Peyer's patch (tissue), 4 donors: Measurements from ENCODE around the gene ROBO1. TPM values are rescaled to one million over a fixed set of nuclear protein-coding genes. Genes with fewer than 3 reads are reported as not detected.

Experiments used
- DNase-seq, 3 donors: peaks; one replicate each; pipeline ENCODE4 v3.0.0-alpha.2; 2017 to 2019
- H3K27ac ChIP-seq, 4 donors: fragments of 200-600 bp; sonication (generic); one replicate each; pipeline ENCODE4 v1.5.1; 2016 to 2019
- H3K27me3 ChIP-seq, 2 donors: fragments of 200-600 bp; sonication (generic); one replicate each; pipeline ENCODE4 v1.5.1; 2019
- H3K36me3 ChIP-seq, 3 donors: fragments of 200-600 bp; sonication (generic); one replicate each; pipeline ENCODE4 v1.5.1; 2016 to 2019
- H3K4me1 ChIP-seq, 4 donors: fragments of 200-600 bp; sonication (generic); one replicate each; pipeline ENCODE4 v1.5.1; 2016 to 2019
- H3K4me3 ChIP-seq, 4 donors: fragments of 200-600 bp; sonication (generic); 1 replicate in 3 of 4; 2 replicates in 1 of 4; pipeline ENCODE4 v1.5.1; 2016 to 2019; ENCODE audit warnings: mild to moderate bottlenecking in 1 of 4
- H3K9me3 ChIP-seq, 4 donors: fragments of 200-600 bp; sonication (generic); one replicate each; pipeline ENCODE4 v1.5.1; 2016 to 2019; ENCODE audit warnings: mild to moderate bottlenecking in 1 of 4
- POLR2A ChIP-seq, 2 donors: fragments of 450-650 bp; IDR thresholded peaks; one replicate each; pipeline ENCODE4 v1.5.1; 2017; ENCODE audit warnings: antibody characterized with exemption in 2 of 2, mild to moderate bottlenecking in 2 of 2, moderate library complexity in 2 of 2
- total RNA-seq, 4 donors: library from RNA; depleted of rRNA; stranded (reverse); fragments of >200 nt; gene quantifications; one replicate each; pipeline ENCODE4 v1.1.0, GENCODE V29; 2016
- TF ChIP-seq, protein P1 (sequence below), 6 experiments: fragments of 450-650 bp in 4 of 6; fragments of 200-600 bp in 2 of 6; sonication (generic) in 1 of 6; IDR thresholded peaks; one replicate each; pipeline ENCODE4 v1.5.1; 2017 to 2019; ENCODE audit warnings: antibody characterized with exemption in 6 of 6, mild to moderate bottlenecking in 3 of 6, moderate library complexity in 1 of 6

Gene ROBO1
- total RNA-seq, 4 donors from 2014 or later = 9.5 to 41.3 (median 24.2) TPM

DNA sequence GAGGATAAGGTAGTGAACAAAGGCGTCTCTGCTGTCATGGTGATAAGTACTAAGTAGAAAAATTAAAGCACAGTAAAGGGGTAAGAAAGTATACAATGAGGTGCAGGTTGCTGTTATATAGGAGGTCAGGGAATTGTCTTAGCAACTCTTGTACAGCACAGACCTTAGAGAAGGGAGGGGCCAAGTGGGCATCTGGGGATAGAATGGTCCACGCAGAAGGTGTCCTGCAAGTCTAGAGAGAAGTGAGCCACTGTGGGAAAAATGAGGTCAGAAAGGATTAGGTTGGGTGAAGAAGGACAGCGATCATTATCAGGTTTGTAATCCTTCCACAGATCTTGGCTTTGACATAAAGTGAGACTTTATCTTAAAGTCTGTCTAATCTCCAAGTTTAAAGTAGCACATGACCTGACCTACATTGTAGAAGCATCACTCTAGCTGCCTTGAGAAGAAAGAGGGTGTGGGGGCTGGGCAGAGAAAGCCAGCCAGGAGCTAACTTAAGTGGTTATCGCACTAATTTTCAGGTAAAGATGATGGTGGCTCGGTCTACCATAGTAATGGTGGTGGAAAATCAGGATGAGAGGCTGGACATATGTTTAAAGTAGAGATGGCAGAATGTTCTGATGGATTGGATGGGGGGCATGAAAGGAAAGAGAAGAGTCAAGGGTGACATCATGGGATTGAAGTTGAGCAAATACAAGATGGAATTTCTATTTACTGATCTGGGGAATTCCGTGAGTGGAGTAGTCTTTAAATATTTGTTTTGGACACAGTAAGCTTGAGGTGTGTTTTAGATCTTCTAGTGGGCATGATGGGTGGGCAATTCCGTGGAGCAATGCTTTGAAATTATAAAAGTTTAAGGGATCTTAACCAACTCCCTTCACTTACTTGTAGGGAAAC lies 919.2 kb downstream of the ROBO1 start:
- TF ChIP-seq, protein P1, sequence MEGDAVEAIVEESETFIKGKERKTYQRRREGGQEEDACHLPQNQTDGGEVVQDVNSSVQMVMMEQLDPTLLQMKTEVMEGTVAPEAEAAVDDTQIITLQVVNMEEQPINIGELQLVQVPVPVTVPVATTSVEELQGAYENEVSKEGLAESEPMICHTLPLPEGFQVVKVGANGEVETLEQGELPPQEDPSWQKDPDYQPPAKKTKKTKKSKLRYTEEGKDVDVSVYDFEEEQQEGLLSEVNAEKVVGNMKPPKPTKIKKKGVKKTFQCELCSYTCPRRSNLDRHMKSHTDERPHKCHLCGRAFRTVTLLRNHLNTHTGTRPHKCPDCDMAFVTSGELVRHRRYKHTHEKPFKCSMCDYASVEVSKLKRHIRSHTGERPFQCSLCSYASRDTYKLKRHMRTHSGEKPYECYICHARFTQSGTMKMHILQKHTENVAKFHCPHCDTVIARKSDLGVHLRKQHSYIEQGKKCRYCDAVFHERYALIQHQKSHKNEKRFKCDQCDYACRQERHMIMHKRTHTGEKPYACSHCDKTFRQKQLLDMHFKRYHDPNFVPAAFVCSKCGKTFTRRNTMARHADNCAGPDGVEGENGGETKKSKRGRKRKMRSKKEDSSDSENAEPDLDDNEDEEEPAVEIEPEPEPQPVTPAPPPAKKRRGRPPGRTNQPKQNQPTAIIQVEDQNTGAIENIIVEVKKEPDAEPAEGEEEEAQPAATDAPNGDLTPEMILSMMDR (IDR thresholded peaks at IDR 0.05) = no peak
- no peak for TF ChIP-seq POLR2A (IDR thresholded peaks at IDR 0.05)
- Histone ChIP-seq H3K4me3 (no peak overlapping the region), H3K4me1 (no peaks in the 10 kb centered on the region), H3K27ac (no peak overlapping the region), H3K9me3 (no peaks in the 10 kb centered on the region), H3K36me3 (no peaks in the 10 kb centered on the region), H3K27me3 (no peaks in the 10 kb centered on the region)
- no peak for DNase-seq

DNA sequence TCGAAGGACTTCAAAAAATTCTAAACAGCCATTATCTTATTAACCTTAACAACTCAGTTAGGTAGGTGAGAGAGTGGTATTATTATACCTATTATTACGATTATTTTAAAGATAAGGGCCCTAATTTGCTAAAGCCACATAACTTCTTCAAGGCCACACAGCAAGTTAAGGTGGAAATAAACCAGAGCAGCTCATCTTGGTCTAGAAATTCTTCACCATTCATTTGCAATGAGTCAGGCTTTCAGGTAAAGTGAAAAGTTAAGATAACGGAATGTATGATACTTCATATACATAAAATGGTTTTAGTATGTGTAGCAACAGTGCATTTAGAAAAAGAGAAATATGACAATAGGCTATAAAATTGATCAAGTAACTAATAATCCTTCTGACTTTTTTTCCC lies 920.2 kb downstream of the ROBO1 start:
- TF ChIP-seq, protein P1 (IDR thresholded peaks at IDR 0.05) = no peak
- no peak for TF ChIP-seq POLR2A (IDR thresholded peaks at IDR 0.05)
- Histone ChIP-seq H3K27ac (no peak overlapping the region), H3K4me1 (no peaks in the 10 kb centered on the region)

DNA sequence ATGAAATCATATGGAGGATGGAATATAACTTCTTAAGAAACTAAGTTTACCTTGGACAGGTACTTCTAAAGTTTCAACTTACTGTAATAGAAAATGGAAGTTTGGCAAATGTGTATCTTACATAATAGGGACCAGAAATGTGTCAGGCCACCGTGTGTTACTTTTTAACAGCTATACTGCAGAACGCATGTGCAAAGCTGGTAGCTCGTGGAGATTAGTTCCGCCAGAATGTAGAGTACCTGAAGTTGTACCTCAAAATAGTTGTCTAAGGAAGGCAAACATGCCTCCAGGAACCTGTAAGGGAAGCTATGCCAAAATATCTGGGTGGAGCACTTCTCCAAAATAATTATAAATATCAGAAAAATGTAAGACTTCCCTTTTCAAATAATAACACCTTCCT lies 920.6 kb downstream of the ROBO1 start:
- no peaks in the 10 kb centered on the region for H3K36me3 ChIP-seq
- no peak for DNase-seq

More for the DNA sequence above, 920.2 kb downstream of the ROBO1 start:
- no peak for DNase-seq
- H3K36me3 ChIP-seq = no peaks in the 10 kb centered on the region
- no peak overlapping the region for H3K4me3 ChIP-seq
- no peaks in the 10 kb centered on the region for H3K9me3 ChIP-seq
- H3K27me3 ChIP-seq = no peaks in the 10 kb centered on the region

DNA sequence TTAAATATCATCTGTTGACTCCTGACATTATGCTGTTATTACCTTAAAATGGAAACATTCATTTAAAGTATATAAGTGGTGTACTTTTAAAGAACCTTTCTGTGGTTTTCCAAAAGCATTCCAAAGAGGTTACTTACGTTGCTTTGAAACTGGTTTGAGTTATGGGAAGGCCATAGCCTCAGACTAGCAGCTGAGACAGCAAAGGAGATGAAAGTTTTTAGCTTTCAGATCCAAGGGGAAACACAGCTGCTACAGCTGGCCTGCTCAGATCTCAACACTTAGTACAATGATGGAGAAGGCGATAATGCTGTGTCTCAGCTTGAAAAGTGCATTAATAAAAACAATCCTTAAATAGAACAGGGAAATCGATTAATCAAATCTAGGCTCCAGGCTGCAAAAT lies 921.1 kb downstream of the ROBO1 start:
- Histone ChIP-seq H3K9me3 (no peaks in the 10 kb centered on the region), H3K27me3 (no peaks in the 10 kb centered on the region), H3K27ac (no peak overlapping the region), H3K36me3 (no peaks in the 10 kb centered on the region), H3K4me1 (no peaks in the 10 kb centered on the region), H3K4me3 (no peak overlapping the region)
- DNase-seq = no peak
- no peak for TF ChIP-seq POLR2A (IDR thresholded peaks at IDR 0.05)
- TF ChIP-seq, protein P1 (IDR thresholded peaks at IDR 0.05) = no peak

More for the DNA sequence above, 920.6 kb downstream of the ROBO1 start:
- Histone ChIP-seq H3K4me1 (no peaks in the 10 kb centered on the region), H3K4me3 (no peak overlapping the region), H3K27me3 (no peaks in the 10 kb centered on the region), H3K9me3 (no peaks in the 10 kb centered on the region), H3K27ac (no peak overlapping the region)
- TF ChIP-seq POLR2A (IDR thresholded peaks at IDR 0.05) = no peak
- TF ChIP-seq, protein P1 (IDR thresholded peaks at IDR 0.05) = no peak

DNA sequence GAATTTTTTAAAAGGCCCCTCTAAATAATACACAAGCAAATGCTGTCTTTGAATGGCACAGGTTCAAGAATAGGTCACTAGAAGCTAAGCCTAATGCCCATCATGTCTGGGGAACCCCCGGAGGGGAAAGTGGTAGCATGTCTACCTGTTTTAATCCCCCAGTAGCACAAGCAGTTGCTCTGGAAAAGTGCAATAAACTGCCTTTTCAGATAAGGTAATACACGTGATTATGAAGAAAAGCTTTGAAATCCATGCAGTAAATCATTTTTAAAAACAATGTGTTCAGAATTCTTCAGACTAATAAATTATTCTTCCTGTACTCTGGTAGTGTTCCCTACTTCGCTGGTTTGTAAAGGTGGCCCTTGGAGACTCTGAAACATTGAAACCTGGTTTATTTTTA lies 922.2 kb downstream of the ROBO1 start:
- H3K27ac ChIP-seq = no peak overlapping the region
- H3K4me1 ChIP-seq = no peaks in the 10 kb centered on the region
- H3K36me3 ChIP-seq = no peaks in the 10 kb centered on the region
- no peaks in the 10 kb centered on the region for H3K27me3 ChIP-seq
- H3K9me3 ChIP-seq = no peaks in the 10 kb centered on the region
- no peak for DNase-seq
- TF ChIP-seq POLR2A (IDR thresholded peaks at IDR 0.05) = no peak
- TF ChIP-seq, protein P1 (IDR thresholded peaks at IDR 0.05) = no peak
- H3K4me3 ChIP-seq = no peak overlapping the region
